Effector CD4-positive, alpha-beta T cell (primary cell): Measurements from ENCODE around the gene NPTX2. TPM values are rescaled to one million over a fixed set of nuclear protein-coding genes. Genes with fewer than 3 reads are reported as not detected.
"Not testable (repeated sequence)": the region's sequence is repeated elsewhere in the genome, so short reads cannot be mapped to it uniquely, and the experiment has no call there.

Experiments used
- DNase-seq: peaks from one replicate; pipeline ENCODE4 v3.0.0-alpha.2; 2020
- total RNA-seq: gene quantifications from one replicate; lab custom pipeline; 2026; lab: John Stamatoyannopoulos, UW

The NPTX2 gene, protein sequence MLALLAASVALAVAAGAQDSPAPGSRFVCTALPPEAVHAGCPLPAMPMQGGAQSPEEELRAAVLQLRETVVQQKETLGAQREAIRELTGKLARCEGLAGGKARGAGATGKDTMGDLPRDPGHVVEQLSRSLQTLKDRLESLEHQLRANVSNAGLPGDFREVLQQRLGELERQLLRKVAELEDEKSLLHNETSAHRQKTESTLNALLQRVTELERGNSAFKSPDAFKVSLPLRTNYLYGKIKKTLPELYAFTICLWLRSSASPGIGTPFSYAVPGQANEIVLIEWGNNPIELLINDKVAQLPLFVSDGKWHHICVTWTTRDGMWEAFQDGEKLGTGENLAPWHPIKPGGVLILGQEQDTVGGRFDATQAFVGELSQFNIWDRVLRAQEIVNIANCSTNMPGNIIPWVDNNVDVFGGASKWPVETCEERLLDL
- not detected for total RNA-seq

DNA sequence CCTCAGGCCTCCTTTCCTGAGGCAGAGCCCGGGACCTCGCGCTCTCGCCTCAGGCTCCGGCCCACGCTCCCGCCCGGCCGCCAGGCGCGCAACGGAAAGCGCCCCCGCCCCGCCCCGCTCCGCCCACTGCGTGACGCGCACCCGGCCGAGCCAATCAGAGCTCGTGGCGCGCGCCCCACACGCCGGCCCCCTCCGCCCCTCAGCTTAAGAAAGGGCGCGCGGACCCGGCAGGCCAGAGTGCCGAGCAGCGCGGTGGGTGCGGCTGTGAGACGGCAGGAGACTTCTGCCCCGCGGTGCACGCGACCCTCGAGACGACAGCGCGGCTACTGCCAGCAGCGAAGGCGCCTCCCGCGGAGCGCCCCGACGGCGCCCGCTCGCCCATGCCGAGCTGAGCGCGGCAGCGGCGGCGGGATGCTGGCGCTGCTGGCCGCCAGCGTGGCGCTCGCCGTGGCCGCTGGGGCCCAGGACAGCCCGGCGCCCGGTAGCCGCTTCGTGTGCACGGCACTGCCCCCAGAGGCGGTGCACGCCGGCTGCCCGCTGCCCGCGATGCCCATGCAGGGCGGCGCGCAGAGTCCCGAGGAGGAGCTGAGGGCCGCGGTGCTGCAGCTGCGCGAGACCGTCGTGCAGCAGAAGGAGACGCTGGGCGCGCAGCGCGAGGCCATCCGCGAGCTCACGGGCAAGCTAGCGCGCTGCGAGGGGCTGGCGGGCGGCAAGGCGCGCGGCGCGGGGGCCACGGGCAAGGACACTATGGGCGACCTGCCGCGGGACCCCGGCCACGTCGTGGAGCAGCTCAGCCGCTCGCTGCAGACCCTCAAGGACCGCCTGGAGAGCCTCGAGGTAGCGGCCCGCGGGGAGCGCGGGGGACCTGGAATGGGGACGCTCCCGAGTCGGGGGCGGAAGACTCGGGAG, at the start of gene NPTX2:
Gene NPTX2, plus strand, starts transcription at position 235 of the 909 bp plus-strand sequence. Its CDS starts 177 bp downstream, at position 412.
- no peak for DNase-seq

DNA sequence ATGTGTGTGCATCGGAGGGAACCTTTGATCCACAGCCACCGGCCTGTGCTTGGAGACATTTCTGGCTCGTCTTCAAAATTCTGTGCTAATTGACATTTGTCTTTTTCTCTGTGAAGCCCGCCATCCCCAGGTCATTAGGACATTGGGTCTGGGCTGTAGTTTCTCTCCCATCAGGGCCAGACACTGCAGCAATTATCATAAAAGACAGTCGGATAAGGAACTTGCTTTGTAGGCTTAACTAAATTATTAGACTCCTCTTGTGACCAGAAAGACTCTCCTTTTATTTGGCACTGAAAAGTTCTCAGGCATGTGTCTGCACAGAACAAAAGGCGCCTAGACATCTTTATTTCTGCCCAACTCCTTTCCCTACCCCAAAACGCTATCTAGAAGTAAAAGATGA, 49.1 kb upstream of the NPTX2 start:
- DNase-seq = no peak

DNA sequence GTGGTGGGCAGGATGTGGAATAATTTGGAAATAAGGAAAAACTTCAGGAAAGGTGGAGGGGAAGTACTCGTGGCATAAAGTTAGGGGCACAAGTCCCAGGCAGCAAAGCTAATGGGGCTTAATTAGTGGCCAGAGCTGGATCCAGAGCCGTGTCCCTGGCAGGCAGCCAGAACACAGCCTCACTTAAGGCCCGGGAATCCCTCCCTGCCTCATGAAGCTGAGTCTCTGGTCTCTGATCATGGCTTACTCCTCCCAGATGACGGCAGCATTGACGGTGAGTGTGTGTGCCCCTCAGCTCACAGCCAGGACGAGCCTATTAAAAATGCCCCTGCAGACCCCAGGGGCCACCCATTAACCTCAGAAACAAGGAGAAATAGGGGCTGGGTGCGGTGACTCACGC, 48.2 kb upstream of the NPTX2 start:
- DNase-seq = no peak

DNA sequence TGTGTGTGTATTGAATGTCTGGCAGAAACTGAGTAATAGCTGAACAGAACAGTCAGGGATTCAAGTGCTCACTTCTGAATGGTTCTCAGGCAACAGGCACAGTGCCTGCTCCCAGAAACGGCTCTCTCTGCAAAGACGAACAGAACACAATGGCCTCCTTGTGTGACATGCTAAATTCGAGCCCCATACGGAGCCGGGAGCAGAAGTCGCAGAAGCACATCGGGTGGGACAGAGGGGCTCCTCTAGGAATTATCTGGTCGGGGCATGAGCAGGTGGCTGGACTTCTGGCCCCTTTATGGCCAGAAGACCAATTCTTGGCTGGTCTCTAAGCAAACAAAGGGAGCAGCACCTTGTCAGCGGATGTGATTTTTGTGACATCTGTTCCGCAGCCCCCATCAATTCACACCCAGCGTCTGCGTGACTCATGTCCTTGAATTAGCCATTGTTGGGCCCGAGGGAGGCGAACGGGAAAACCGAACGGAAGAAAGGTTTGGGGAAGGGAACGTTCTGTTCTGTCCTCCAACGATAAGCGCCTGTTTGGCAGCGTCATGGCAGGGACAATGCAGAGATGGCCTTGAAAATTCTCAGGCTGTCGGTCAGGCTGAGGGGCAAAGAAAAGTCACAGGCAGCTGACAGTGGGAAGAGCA, 47.3 kb upstream of the NPTX2 start:
- no peak for DNase-seq

GRCh38 chr7:98571006-98571405, 46.1 kb upstream of the NPTX2 start:
- DNase-seq = no peak

DNA sequence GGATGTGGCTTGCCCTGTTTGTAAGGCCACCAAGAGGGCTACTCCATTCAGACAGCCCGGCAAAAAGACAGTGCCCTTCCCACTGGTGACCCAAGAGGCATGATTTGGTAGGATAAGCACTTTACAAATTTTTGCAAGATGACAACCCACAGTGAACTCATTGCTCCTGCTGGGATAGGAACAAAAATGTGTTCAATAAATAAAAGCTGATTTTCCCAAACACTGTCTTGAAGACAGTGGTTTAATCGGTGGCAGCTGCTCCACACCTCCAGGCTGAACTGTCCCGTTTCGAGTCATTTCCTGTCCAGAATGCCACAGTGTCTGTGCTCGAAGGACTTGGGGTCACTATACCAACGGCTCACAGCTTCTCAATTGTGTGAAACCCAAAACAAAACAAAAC, 45.1 kb upstream of the NPTX2 start:
- no peak for DNase-seq

GRCh38 chr7:98572716-98573115, 44.4 kb upstream of the NPTX2 start:
- not testable (repeated sequence) for DNase-seq

GRCh38 chr7:98573816-98574215, 43.3 kb upstream of the NPTX2 start:
- DNase-seq = no peak

DNA sequence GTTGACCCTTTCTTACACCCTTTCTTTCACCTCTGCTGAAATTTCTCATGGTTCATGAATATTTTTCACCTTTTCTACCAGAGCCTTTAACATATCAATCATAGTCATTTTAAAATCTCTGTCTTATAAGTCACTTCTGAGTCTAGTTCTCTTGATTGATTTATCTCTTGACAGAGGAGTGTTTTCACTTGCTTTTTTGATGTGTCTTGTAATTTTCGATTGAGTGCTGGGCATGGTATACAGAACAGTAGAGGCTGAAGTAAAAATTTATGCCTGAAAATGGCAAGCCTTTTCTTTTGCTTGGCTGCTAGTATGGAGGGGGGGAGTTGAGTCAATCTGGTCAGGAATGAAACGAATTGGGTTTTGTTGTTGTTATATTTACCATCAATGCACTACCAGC, 41.2 kb upstream of the NPTX2 start:
- no peak for DNase-seq

DNA sequence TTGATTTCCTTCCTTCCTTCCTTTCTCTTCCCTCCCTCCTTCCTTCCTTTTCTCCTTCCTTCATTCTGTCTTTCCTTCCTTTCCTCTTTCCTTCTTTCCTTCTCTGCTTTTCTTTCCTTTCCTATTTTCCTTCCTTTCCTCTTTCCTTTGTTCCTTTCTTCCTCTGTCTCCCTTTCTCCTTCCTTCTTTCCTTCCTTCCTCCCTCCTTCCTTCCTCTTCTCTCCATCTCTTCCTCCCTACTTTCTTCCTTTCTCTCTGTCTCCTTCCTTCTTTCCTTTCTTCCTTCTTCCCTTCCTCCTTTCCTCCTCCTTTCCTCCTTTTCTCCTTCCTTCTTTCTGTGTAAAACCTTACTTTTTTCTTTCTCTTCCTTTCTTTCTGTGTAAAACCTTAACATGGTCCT, 32.3 kb upstream of the NPTX2 start:
- no peak for DNase-seq

DNA sequence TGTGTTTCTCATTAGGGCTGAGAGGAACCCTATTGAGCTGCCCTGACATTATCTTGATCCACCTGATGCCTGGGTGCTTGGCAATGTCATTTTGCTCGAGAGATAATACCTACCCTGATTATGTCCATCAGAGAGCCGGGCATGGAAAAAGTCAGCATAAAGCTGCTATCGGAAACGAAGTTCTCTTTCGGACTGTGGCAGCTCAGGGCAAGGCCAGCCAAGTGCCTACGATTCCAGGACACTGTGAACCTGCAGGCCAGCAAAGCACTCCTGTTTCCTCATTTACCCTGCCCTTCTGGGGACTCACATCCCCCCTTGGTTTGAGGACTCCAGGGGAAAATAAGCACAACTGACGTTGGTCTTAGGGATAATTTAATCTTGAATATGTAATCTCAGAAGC, 25.2 kb upstream of the NPTX2 start:
- DNase-seq = no peak

DNA sequence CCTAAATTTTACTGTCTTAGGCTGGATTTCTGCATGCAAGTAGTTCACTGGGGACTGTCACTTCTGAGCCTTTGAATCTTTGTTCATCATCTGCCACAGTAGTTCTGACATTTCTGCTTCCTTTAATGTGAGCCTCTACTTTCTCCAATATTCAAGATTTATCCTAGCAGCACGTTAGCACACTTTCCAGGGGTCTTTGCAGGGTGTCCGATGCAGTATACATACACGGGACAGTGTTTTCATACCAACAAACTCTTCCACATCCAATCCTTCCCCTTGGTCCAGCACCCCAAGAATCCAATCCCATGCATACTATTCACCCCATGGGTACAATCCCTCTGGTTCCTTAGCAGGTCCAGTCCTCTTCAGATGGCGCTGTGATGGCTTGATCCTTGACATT, 22.7 kb upstream of the NPTX2 start:
- no peak for DNase-seq

- no peak for DNase-seq
These were observed 22.3 kb upstream of the NPTX2 start for GRCh38 chr7:98594787-98595186.

- no peak for DNase-seq
These were observed 18.1 kb upstream of the NPTX2 start for GRCh38 chr7:98598846-98599615.

- no peak for DNase-seq
These were observed 17.2 kb upstream of the NPTX2 start for GRCh38 chr7:98599886-98600285.

GRCh38 chr7:98602755-98603398, 14.2 kb upstream of the NPTX2 start:
- DNase-seq = no peak

GRCh38 chr7:98603399-98603788, 13.7 kb upstream of the NPTX2 start:
- no peak for DNase-seq

- DNase-seq = no peak
These were observed 3.3 kb upstream of the NPTX2 start for GRCh38 chr7:98613601-98614425.

- DNase-seq = no peak
These were observed 569 bp upstream of the NPTX2 start for GRCh38 chr7:98616381-98617050.

DNA sequence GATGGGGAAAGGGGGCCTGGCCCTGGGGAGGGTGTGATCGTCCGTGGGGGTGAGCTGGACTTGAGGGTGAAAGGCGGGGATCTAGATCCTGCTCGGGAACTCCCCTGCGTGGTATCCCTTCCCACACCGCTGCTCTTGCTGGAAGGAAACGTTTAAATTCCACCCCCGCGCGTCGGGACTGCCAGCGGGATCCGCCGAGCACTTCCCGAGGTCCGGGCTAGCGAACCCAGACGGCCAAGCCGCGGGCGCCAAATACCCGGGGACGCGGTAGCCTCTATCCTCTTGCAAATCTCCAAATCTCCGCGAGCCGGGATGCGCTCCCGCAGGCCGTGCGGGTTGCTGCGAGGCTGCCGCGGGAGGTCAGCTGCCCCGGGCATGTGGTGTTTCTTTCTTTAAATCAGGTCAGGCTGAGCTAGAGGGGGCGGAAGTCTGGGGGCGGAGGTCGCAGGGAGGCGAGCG, 904 bp downstream of the NPTX2 start:
- no peak for DNase-seq
